Breast epithelium (tissue), 3 donors: ENCODE measurements around the gene MAD2L2.

ENCODE experiments used
- POLR2A ChIP-seq: fragments of 450-650 bp; IDR thresholded peaks from one replicate; pipeline ENCODE4 v1.6.1; 2016; ENCODE audit warnings: antibody characterized with exemption, mild to moderate bottlenecking, moderate library complexity
- POLR2AphosphoS5 ChIP-seq, 3 donors: sonication (generic); formaldehyde crosslinking; IDR thresholded peaks; one replicate each; pipeline ENCODE4 v1.6.1; 2017; ENCODE audit warnings: antibody characterized with exemption in 3 of 3
- TF ChIP-seq, protein P1 (sequence below), 3 donors: fragments of 450-650 bp; IDR thresholded peaks; one replicate each; pipeline ENCODE4 v1.5.1; 2016 to 2017; ENCODE audit warnings: antibody characterized with exemption in 3 of 3, mild to moderate bottlenecking in 3 of 3, moderate library complexity in 3 of 3

DNA sequence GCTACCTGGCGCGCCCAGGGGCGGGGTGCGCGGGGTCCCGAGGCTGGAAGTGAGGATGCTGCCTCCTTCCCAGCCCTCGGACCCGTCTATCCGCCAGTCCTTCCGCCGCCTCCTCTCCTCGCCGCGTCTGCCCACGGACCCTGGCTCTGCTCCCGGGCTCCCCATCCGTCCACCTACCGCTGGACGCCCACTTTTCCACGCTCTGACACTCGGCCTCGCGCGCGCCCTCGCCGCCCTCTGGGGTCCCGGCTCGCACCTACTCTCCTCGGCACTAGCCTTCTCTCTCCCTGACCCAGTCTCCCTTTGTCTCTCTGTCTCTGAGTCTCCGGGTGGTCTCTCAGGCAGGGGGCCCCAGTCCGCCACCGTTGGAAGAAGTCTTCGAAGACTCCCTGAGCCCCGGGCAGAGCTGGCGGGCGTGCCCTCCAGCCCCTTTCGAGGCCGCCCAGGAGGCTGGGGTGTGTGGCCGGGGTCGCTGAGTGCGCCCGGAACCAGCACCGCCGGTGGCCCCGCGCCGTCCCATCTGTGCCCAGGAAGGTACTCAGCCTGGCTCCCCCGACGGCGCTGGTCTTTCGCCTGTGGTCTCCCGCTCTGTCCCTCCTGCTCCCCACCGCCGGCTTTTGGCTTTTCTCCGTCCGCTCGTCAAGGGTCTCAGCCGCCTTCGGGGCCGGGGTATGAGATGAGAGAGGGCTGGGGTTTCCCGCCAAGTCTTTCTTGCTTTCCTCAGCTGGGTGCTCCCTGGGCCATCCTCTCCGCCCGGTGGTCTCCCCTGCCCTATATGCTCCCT is 11.2 kb upstream of the MAD2L2 start:
- TF ChIP-seq POLR2A: no peak
- TF ChIP-seq POLR2AphosphoS5 (IDR thresholded peaks at IDR 0.05): no peak
- TF ChIP-seq, protein P1, sequence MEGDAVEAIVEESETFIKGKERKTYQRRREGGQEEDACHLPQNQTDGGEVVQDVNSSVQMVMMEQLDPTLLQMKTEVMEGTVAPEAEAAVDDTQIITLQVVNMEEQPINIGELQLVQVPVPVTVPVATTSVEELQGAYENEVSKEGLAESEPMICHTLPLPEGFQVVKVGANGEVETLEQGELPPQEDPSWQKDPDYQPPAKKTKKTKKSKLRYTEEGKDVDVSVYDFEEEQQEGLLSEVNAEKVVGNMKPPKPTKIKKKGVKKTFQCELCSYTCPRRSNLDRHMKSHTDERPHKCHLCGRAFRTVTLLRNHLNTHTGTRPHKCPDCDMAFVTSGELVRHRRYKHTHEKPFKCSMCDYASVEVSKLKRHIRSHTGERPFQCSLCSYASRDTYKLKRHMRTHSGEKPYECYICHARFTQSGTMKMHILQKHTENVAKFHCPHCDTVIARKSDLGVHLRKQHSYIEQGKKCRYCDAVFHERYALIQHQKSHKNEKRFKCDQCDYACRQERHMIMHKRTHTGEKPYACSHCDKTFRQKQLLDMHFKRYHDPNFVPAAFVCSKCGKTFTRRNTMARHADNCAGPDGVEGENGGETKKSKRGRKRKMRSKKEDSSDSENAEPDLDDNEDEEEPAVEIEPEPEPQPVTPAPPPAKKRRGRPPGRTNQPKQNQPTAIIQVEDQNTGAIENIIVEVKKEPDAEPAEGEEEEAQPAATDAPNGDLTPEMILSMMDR (IDR thresholded peaks at IDR 0.05): no peak
